ENCODE measurements around the gene PTPRG. TPM values are rescaled to one million over a fixed set of nuclear protein-coding genes. Genes with fewer than 3 reads are reported as not detected.

PTPRG gene
- total RNA-seq, 1 experiment from 2014 or later: 69.3 TPM

DNA sequence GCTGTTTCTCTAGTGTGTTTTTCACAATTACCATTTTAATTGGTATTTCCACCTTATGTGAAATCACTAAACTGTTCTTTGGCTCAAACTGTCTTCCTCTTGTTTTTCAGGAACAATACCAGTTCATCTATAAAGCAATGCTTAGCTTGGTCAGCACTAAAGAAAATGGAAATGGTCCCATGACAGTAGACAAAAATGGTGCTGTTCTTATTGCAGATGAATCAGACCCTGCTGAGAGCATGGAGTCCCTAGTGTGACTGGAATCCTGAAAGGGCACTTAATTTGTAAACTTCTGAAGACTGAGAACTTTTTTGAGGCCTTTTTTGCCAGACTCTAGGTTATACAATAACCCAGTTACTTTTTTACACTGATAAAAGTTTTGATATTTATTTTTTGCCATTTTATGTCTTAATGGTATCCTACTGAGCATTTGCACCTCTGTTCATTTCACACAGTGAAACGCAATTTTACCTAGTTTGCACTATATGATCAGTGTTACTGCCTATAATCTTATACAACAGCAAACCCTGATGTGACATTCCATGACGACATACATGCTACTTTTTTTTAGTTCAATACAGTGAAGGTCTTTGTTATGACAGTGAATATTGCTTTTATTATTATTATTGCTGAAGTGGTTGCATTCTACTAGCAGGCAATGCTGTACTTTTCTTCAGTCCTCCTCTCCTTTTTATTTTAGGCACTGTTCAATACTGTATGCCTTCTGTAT, 731.8 kb downstream of the PTPRG start:
- no peaks in the 10 kb centered on the region for H3K27me3 ChIP-seq (ENCODE audit: insufficient read depth, low read length)
- WGBS (ENCODE audit: extremely low coverage, insufficient read length, low lambda C conversion rate): no CpG with 5 or more reads among the region's 2 CpGs
- no peak overlapping the region for H2AFZ ChIP-seq (ENCODE audit: low read length)
- H3K23me2 ChIP-seq (ENCODE audit: insufficient read length, low read depth, low read length, poor library complexity, severe bottlenecking): no peaks in the 10 kb centered on the region
- no peaks in the 10 kb centered on the region for H3K4me1 ChIP-seq (ENCODE audit: insufficient read depth, low read length)
- no peaks in the 10 kb centered on the region for H3K9me3 ChIP-seq (ENCODE audit: control insufficient read depth, low read depth, low read length)
- H2AK5ac ChIP-seq (ENCODE audit: insufficient read length, low read length): no peak overlapping the region
- H3K79me2 ChIP-seq (ENCODE audit: insufficient read depth, low read length): no peaks in the 10 kb centered on the region
- H3K4ac ChIP-seq (ENCODE audit: low read depth, low read length): no peak overlapping the region
- H2BK15ac ChIP-seq (ENCODE audit: low read depth, low read length): no peak overlapping the region
- H2BK12ac ChIP-seq (ENCODE audit: insufficient read length, low read depth, low read length): no peak overlapping the region
- Mint-ChIP-seq H3K4me3 (no peak overlapping the region), H3K27ac (no peak overlapping the region), H3K4me1 (no peaks in the 10 kb centered on the region), H3K36me3 (ENCODE audit: insufficient read depth in 1 of 3, low read depth in 3 of 3) (peaks cover 4 to 12% (median 5%) of the 10 kb centered on the region in 3 experiments; a peak in 5 of 7 replicates), H3K9me3 (no peaks in the 10 kb centered on the region), H3K27me3 (ENCODE audit: low read depth) (no peaks in the 10 kb centered on the region)
- DNase-seq: no peak
- H3K14ac ChIP-seq (ENCODE audit: insufficient read depth, low read length): no peak overlapping the region
- H3K79me1 ChIP-seq (ENCODE audit: insufficient read depth, low read depth, low read length, poor library complexity, severe bottlenecking): no peaks in the 10 kb centered on the region
- H2BK120ac ChIP-seq (ENCODE audit: low read depth, low read length, poor library complexity, severe bottlenecking): no peak overlapping the region
- no peak overlapping the region for H2BK20ac ChIP-seq (ENCODE audit: low read depth, low read length, poor library complexity, severe bottlenecking)
- no peak overlapping the region for H3K56ac ChIP-seq (ENCODE audit: insufficient read length, low read depth, low read length)
- H3K18ac ChIP-seq (ENCODE audit: insufficient read length, low read depth, low read length): no peak overlapping the region
- H3T11ph ChIP-seq (ENCODE audit: low read length): no peak overlapping the region
- no peak overlapping the region for H2BK5ac ChIP-seq (ENCODE audit: insufficient read length, low read length)
- no peak overlapping the region for H4K8ac ChIP-seq (replicated peaks; ENCODE audit: insufficient read length, low read depth, low read length)
- TF ChIP-seq, protein P1, sequence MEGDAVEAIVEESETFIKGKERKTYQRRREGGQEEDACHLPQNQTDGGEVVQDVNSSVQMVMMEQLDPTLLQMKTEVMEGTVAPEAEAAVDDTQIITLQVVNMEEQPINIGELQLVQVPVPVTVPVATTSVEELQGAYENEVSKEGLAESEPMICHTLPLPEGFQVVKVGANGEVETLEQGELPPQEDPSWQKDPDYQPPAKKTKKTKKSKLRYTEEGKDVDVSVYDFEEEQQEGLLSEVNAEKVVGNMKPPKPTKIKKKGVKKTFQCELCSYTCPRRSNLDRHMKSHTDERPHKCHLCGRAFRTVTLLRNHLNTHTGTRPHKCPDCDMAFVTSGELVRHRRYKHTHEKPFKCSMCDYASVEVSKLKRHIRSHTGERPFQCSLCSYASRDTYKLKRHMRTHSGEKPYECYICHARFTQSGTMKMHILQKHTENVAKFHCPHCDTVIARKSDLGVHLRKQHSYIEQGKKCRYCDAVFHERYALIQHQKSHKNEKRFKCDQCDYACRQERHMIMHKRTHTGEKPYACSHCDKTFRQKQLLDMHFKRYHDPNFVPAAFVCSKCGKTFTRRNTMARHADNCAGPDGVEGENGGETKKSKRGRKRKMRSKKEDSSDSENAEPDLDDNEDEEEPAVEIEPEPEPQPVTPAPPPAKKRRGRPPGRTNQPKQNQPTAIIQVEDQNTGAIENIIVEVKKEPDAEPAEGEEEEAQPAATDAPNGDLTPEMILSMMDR (conservative IDR thresholded peaks at IDR 0.05): no peak
- no peak overlapping the region for H4K5ac ChIP-seq (ENCODE audit: insufficient read length, low read depth, low read length)
- H4K20me1 ChIP-seq (ENCODE audit: control insufficient read depth, insufficient read depth, insufficient read length): no peaks in the 10 kb centered on the region
- H3K23ac ChIP-seq (ENCODE audit: insufficient read length, low read depth, low read length): no peak overlapping the region
- H3K9ac ChIP-seq (ENCODE audit: extremely low read depth, insufficient read length, low read length): no peak overlapping the region
- H3K4me2 ChIP-seq (ENCODE audit: insufficient read depth, insufficient read length, low read length): no peak overlapping the region
- no peak overlapping the region for H3K27ac ChIP-seq (ENCODE audit: insufficient read length, low read depth, low read length)
- H4K91ac ChIP-seq (ENCODE audit: insufficient read length, low read depth, low read length): no peak overlapping the region
